Left lung (tissue), 10 donors: ENCODE data around the gene TMEM164. TPM values are rescaled to one million over a fixed set of nuclear protein-coding genes. Genes with fewer than 3 reads are reported as not detected.

Source experiments
- ATAC-seq: fragments of 200-7000 bp; cut with Tn5 transposase; one replicate; pipeline ENCODE4 v1.9.1; 2020; ENCODE audit warnings: moderate library complexity
- DNase-seq, 4 donors: peaks; one replicate each; pipeline ENCODE4 v3.0.0-alpha.2; 2013 to 2020
- H3K27ac ChIP-seq, 2 donors: fragments of 200-600 bp; sonication (generic) in 1 of 2; one replicate each; pipeline versions ENCODE4 v1.5.0 to v1.8.0; 2020 to 2021
- H3K27me3 ChIP-seq, 2 donors: fragments of 200-600 bp; sonication (generic) in 1 of 2; one replicate each; pipeline versions ENCODE4 v1.5.0 to v1.8.0; 2020 to 2021
- H3K36me3 ChIP-seq, 2 donors: fragments of 200-600 bp; sonication (generic) in 1 of 2; one replicate each; pipeline versions ENCODE4 v1.5.0 to v1.8.0; 2020 to 2021
- H3K4me1 ChIP-seq, 2 donors: fragments of 200-600 bp; one replicate each; pipeline ENCODE4 v1.8.0; 2021
- H3K4me3 ChIP-seq, 2 donors: fragments of 200-600 bp; sonication (generic) in 1 of 2; one replicate each; pipeline versions ENCODE4 v1.5.0 to v1.8.0; 2020 to 2021; ENCODE audit warnings: mild to moderate bottlenecking in 1 of 2
- H3K9me3 ChIP-seq, 2 donors: fragments of 200-600 bp; sonication (generic) in 1 of 2; one replicate each; pipeline versions ENCODE4 v1.5.0 to v1.8.0; 2020 to 2021
- intact Hi-C, 2 donors: fragments of 100-400 bp; cut with DNase I; formaldehyde crosslinking; loops; one replicate each; pipeline versions ENCODE4 v1.11.2 to v1.14.2; 2022
- polyA plus RNA-seq, 6 donors: library from polyadenylated mRNA; unstranded; fragments of 120-200 nt; gene quantifications; one replicate each; pipeline ENCODE4 v1.2.1, GENCODE V29; 2013; ENCODE audit not compliant: insufficient read length in 6 of 6
- total RNA-seq, 2 donors: library from RNA; stranded (reverse); fragmentation: NEBNext Ultra II Directional; extraction: Animal tissue kit (Norgen Biotek cat#: 25700); gene quantifications; one replicate each; pipeline ENCODE4 v1.2.1, GENCODE V29; 2021
- TF ChIP-seq, protein P1 (sequence below), 2 donors: fragments of 200-600 bp; sonication (generic) in 1 of 2; IDR thresholded peaks; one replicate each; pipeline versions ENCODE4 v1.5.0 to v1.8.0; 2021; ENCODE audit warnings: antibody characterized with exemption in 2 of 2
- donor health status: DM: no; HTN: yes; CAD: no.
- donor health status: DM: no; HTN: no; CAD: no.

TMEM164 gene
- total and polyA plus RNA-seq, 8 donors = 39.2 to 111 (median 47.0) TPM

DNA sequence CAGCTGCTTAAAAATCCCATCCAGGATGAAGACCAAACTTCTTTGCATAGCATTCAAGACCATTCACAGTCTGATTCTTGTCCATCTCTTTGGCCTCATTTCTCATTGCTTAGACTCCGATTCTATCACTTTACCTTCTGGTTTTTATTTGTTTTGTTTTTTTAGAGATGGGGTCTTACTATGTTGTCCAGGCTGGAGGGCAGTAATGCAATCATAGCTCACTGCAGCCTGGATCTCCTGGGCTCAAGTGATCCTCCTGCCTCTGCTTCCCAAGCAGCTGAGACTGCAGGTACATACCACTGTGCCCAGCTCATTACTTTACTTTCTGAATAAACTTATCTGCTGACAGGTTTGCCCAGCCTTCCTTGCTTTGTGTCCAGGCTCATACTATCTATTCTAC, 152.8 kb downstream of the TMEM164 start:
- TF ChIP-seq, protein P1, sequence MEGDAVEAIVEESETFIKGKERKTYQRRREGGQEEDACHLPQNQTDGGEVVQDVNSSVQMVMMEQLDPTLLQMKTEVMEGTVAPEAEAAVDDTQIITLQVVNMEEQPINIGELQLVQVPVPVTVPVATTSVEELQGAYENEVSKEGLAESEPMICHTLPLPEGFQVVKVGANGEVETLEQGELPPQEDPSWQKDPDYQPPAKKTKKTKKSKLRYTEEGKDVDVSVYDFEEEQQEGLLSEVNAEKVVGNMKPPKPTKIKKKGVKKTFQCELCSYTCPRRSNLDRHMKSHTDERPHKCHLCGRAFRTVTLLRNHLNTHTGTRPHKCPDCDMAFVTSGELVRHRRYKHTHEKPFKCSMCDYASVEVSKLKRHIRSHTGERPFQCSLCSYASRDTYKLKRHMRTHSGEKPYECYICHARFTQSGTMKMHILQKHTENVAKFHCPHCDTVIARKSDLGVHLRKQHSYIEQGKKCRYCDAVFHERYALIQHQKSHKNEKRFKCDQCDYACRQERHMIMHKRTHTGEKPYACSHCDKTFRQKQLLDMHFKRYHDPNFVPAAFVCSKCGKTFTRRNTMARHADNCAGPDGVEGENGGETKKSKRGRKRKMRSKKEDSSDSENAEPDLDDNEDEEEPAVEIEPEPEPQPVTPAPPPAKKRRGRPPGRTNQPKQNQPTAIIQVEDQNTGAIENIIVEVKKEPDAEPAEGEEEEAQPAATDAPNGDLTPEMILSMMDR (IDR thresholded peaks at IDR 0.05) = no peak
- ATAC-seq (no peak), DNase-seq (no peak)
- Histone ChIP-seq H3K4me3 (no peak overlapping the region), H3K9me3 (no peaks in the 10 kb centered on the region), H3K36me3 (no peaks in the 10 kb centered on the region), H3K27me3 (no peaks in the 10 kb centered on the region), H3K27ac (no peak overlapping the region), H3K4me1 (peaks cover 0 to 7% of the 10 kb centered on the region in 2 donors)
- intact Hi-C loops = loop anchor here in 1 of 2 donors (10.0 kb wide), 1 partner anchor 259 kb away; no protein-coding TSS in a partner anchor

DNA sequence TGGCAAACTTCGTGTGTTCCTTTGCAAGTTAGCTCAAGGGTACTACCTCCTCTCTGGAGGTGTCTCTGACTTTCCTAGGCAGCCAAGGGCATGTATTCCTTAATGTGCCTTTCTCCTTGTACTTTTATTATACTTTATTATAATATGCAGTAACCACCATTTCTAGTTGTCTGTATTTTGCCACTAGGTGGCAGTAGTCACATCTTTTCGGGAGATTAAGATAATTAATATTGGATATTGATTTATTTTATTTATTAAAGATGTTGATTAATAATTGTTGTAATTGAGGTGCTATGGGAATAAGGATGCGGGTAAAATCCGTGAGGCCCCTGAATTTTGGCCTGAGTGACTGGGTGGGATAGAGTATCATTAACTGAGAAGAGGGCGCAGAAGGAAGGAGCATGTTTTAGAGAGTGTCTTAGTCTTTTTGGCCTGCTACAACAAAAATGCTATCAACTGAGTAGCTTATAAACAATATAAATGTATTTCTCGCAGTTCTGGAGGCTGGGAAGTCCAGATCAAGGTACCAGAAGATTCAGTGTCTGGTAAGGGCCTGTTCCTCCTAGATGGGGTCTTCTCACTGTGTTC, 153.3 kb downstream of the TMEM164 start:
- TF ChIP-seq, protein P1 (IDR thresholded peaks at IDR 0.05) = peak; percentile 50 to 54
- DNase-seq (no peak), ATAC-seq (no peak)

DNA sequence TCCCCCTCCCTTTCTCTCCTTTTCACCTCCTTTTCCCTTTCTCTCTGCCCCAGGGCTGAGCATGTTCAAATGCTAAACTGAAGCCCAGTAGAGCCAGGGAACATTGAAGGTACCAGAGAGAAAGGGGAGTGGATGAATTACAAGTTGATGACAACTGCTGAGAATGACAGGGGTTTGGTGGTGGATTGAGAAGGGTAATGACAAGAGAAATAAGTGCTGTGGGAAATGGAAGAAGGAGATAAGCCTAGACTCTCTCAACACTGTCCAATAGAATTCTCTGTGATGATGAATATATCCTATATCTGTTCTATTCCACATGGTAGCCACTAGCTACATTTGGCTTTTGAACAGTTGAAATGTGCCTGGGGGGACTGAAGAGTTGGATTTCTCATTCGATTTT, 154.5 kb downstream of the TMEM164 start:
- no peaks in the 10 kb centered on the region for H3K36me3 ChIP-seq
- H3K27me3 ChIP-seq = no peaks in the 10 kb centered on the region
- H3K27ac ChIP-seq = no peak overlapping the region
- H3K4me1 ChIP-seq = peaks cover 0 to 10% of the 10 kb centered on the region in 2 donors
- DNase-seq (no peak), ATAC-seq (no peak)
- no peaks in the 10 kb centered on the region for H3K9me3 ChIP-seq
- TF ChIP-seq, protein P1 (IDR thresholded peaks at IDR 0.05) = no peak
- intact Hi-C loops = loop anchor here in 1 of 2 donors (10.0 kb wide), 1 partner anchor 257 kb away; no protein-coding TSS in a partner anchor
- no peak overlapping the region for H3K4me3 ChIP-seq

More for the DNA sequence above, 153.3 kb downstream of the TMEM164 start:
- Histone ChIP-seq H3K36me3 (no peaks in the 10 kb centered on the region), H3K27ac (no peak overlapping the region), H3K9me3 (no peaks in the 10 kb centered on the region), H3K4me1 (peaks cover 0 to 10% of the 10 kb centered on the region in 2 donors), H3K4me3 (no peak overlapping the region), H3K27me3 (no peaks in the 10 kb centered on the region)
- intact Hi-C loops = loop anchor here in 1 of 2 donors (10.0 kb wide), 1 partner anchor 259 kb away; no protein-coding TSS in a partner anchor

DNA sequence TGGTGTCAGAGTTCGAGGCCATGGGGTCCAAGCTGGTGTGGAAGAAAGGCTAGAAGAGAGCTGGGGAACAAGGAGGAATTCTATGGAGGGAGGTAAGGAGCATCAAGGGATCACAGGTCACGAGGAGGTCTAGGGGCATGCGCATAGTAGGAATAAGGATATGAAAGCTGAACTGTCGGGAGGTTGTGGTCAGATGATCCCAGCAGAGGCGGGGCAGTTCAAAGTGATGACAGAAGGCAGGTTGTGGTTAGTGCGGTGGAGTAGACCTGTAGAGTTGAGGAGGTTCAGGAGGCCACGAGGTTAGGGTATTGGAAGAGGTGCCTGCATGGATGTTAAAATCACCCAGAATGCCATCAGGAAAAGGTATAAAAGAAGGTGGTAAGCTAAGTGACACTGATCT, 156.3 kb downstream of the TMEM164 start:
- Histone ChIP-seq H3K27me3 (no peaks in the 10 kb centered on the region), H3K9me3 (no peaks in the 10 kb centered on the region), H3K4me1 (peaks cover 0 to 10% of the 10 kb centered on the region in 2 donors), H3K4me3 (no peak overlapping the region), H3K36me3 (no peaks in the 10 kb centered on the region), H3K27ac (no peak overlapping the region)
- ATAC-seq (no peak), DNase-seq (no peak)
- intact Hi-C loops = loop anchor here in 1 of 2 donors (10.0 kb wide), 1 partner anchor 256 kb away; no protein-coding TSS in a partner anchor
- TF ChIP-seq, protein P1 (IDR thresholded peaks at IDR 0.05) = no peak

DNA sequence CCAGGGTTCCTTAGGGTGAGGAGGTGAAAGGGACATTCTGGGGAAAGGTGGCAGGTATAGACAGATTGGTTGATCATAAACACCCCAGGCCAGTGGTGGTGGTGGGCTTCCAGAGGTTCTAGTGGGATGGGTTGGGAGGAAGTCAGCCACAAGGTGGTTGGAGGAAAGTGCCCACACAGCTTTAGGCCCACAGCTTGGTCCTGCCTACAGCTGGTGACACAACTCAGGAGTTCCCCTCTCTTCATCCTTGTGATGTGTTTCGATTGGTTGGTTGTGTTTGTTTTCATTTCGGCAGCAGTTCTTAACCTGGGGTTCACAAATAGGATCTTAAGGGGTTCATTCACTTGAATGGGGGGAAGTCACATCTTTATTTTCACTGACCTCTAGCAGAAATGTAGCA, 157.0 kb downstream of the TMEM164 start:
- H3K9me3 ChIP-seq = no peaks in the 10 kb centered on the region
- DNase-seq (no peak), ATAC-seq (no peak)
- H3K4me1 ChIP-seq = peaks cover 0 to 10% of the 10 kb centered on the region in 2 donors
- no peak overlapping the region for H3K27ac ChIP-seq
- no peaks in the 10 kb centered on the region for H3K27me3 ChIP-seq
- TF ChIP-seq, protein P1 (IDR thresholded peaks at IDR 0.05) = no peak
- intact Hi-C loops = loop anchor here (5.0 to 10.0 kb wide), 2 partner anchors 252 to 255 kb away; no protein-coding TSS in a partner anchor
- no peaks in the 10 kb centered on the region for H3K36me3 ChIP-seq
- no peak overlapping the region for H3K4me3 ChIP-seq
